ENCODE measurements around the gene GRM8. TPM values are rescaled to one million over a fixed set of nuclear protein-coding genes. Genes with fewer than 3 reads are reported as not detected.

GRM8 gene
- total and polyA plus RNA-seq, 2 experiments from 2014 or later, result 0.92 to 1.3 TPM

- DNase-seq (ENCODE audit: low read depth in 1 of 2, low spot score in 1 of 2), result no peak
- Histone ChIP-seq H3K9me3 (ENCODE audit: low read depth) (no peaks in the 10 kb centered on the region), H3K27me3 (no peaks in the 10 kb centered on the region), H3K36me3 (no peaks in the 10 kb centered on the region), H3K4me1 (ENCODE audit: low read depth) (no peaks in the 10 kb centered on the region), H3K4me3 (no peak overlapping the region), H3K27ac (no peak overlapping the region)
- TF ChIP-seq CTCF (IDR thresholded peaks at IDR 0.05; ENCODE audit: low read depth, low read length), result no peak
These were observed 802.5 kb downstream of the GRM8 start for GRCh38 chr7:126450269-126450671.

DNA sequence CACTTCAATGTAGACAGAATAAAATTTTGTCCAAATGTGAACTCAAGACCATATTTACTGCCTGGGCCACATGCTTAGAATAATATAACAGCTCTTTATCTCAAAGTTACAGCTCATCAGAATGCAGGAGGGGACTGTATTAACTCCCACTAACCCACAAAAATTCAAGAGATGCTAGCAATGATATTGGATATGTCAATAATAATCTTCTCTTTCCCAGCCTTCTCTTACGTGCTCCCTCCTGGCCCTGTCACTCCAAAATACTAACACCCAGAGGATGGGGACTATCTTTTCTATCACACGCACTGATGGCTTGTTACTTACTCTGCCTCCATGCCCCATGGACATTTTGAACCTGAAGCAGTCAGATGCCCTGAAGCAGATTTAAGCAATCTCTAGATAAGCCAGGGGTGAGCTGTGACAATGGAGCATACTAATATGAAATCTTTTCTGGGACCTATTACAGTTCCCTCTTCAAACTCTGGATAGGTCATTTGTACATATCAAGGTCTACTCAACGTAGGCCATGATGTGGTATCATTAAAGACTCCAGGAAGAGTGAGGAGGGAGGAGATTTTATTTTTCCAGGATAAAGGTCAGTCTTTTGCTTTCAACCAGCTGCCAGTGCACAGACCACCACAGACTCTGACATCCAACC, 803.0 kb downstream of the GRM8 start:
- no peaks in the 10 kb centered on the region for H3K27me3 ChIP-seq
- H3K27ac ChIP-seq, result peak overlapping the region; percentile 13
- no peaks in the 10 kb centered on the region for H3K36me3 ChIP-seq
- H3K9me3 ChIP-seq (ENCODE audit: low read depth), result no peaks in the 10 kb centered on the region
- H3K4me1 ChIP-seq (ENCODE audit: low read depth), result no peaks in the 10 kb centered on the region
- TF ChIP-seq CTCF (IDR thresholded peaks at IDR 0.05; ENCODE audit: low read depth, low read length), result no peak
- no peak overlapping the region for H3K4me3 ChIP-seq
- DNase-seq (ENCODE audit: low read depth in 1 of 2, low spot score in 1 of 2), result no peak

DNA sequence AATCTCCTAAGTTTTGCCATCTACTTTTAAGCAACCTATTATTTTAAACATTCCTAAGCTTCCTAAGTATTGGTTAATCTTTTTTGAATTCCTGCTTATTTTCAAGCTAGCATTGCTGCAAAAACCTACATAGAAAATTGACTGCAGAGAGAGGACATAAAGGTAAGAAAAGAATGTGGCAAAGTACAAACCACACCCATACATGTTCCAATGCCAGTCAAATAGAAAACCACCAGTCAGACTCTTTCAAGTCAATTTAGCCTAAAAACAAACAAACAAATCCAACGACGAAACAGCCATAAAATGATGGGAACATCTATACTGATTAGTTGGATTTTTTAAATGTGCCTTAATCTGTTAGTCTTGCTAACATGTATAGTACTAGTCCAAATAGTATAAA, 804.8 kb downstream of the GRM8 start:
- Histone ChIP-seq H3K27ac (no peak overlapping the region), H3K4me1 (ENCODE audit: low read depth) (no peaks in the 10 kb centered on the region), H3K9me3 (ENCODE audit: low read depth) (no peaks in the 10 kb centered on the region), H3K4me3 (no peak overlapping the region), H3K27me3 (no peaks in the 10 kb centered on the region), H3K36me3 (no peaks in the 10 kb centered on the region)
- no peak for TF ChIP-seq CTCF (IDR thresholded peaks at IDR 0.05; ENCODE audit: low read depth, low read length)
- DNase-seq (ENCODE audit: low read depth in 1 of 2, low spot score in 1 of 2), result no peak

GRCh38 chr7:126445991-126446390, 806.8 kb downstream of the GRM8 start:
- Histone ChIP-seq H3K36me3 (no peaks in the 10 kb centered on the region), H3K27ac (no peak overlapping the region), H3K9me3 (ENCODE audit: low read depth) (no peaks in the 10 kb centered on the region), H3K4me1 (ENCODE audit: low read depth) (peaks cover 9% of the 10 kb centered on the region), H3K4me3 (no peak overlapping the region), H3K27me3 (no peaks in the 10 kb centered on the region)
- no peak for TF ChIP-seq CTCF (IDR thresholded peaks at IDR 0.05; ENCODE audit: low read depth, low read length)
- DNase-seq (ENCODE audit: low read depth in 1 of 2, low spot score in 1 of 2), result no peak

DNA sequence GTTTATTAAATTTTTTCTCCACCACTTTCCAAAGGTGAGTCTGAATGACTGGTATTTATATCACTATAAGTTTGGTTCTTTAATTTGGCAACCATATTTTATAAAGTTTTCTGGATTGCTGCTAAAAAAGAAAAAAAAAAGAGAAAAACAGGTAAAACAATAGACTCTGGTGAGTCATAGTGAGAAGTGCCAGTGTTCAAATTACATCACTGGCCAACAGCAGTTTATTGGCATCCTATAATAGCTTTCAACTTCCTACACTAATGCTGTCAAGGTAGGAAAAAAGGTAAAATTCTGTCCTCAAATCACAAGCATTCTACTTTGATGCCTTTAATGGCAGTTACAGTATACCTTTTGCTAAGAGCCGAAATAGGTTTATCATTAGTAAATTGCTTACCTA, 808.8 kb downstream of the GRM8 start:
- H3K4me1 ChIP-seq (ENCODE audit: low read depth), result peaks cover 9% of the 10 kb centered on the region
- H3K27ac ChIP-seq, result no peak overlapping the region
- no peak for DNase-seq (ENCODE audit: low read depth in 1 of 2, low spot score in 1 of 2)
- no peak for TF ChIP-seq CTCF (IDR thresholded peaks at IDR 0.05; ENCODE audit: low read depth, low read length)
- H3K27me3 ChIP-seq, result no peaks in the 10 kb centered on the region
- no peak overlapping the region for H3K4me3 ChIP-seq
- H3K36me3 ChIP-seq, result no peaks in the 10 kb centered on the region
- no peaks in the 10 kb centered on the region for H3K9me3 ChIP-seq (ENCODE audit: low read depth)
